LNCAP (cell line): Measurements from ENCODE around the gene GEMIN7.

Experiments
- TF ChIP-seq, protein P1 (sequence below): fragments of 450-650 bp; IDR thresholded peaks from 2 replicates; pipeline ENCODE4 v1.5.1; 2017; ENCODE audit warnings: mild to moderate bottlenecking

The GEMIN7 gene

GRCh38 chr19:45117167-45117594 lies 38.1 kb downstream of the GEMIN7 start:
- TF ChIP-seq, protein P1, sequence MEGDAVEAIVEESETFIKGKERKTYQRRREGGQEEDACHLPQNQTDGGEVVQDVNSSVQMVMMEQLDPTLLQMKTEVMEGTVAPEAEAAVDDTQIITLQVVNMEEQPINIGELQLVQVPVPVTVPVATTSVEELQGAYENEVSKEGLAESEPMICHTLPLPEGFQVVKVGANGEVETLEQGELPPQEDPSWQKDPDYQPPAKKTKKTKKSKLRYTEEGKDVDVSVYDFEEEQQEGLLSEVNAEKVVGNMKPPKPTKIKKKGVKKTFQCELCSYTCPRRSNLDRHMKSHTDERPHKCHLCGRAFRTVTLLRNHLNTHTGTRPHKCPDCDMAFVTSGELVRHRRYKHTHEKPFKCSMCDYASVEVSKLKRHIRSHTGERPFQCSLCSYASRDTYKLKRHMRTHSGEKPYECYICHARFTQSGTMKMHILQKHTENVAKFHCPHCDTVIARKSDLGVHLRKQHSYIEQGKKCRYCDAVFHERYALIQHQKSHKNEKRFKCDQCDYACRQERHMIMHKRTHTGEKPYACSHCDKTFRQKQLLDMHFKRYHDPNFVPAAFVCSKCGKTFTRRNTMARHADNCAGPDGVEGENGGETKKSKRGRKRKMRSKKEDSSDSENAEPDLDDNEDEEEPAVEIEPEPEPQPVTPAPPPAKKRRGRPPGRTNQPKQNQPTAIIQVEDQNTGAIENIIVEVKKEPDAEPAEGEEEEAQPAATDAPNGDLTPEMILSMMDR = no peak

- TF ChIP-seq, protein P1 = no peak
Measured at GRCh38 chr19:45117671-45118070, 38.6 kb downstream of the GEMIN7 start.

DNA sequence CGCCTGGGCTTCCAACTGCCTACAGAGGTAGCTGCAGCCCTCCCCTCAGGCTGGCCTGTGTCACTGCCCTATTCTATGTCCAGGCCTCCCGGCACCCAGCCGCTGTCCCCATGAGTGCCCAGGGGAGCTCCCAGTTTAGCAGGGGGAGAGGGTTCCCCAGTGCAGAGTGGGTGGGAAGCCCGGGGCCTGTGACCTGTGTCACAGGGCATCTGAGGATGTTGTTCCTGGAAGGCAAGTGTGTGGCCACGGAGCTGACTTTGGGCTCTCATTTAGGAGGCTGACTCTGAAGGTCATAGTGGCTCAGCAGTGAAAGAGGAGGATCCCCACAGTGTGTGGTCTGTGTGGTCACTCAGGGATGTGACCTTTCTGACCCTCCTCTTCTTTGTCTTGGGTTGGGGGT lies 39.0 kb downstream of the GEMIN7 start:
- TF ChIP-seq, protein P1 = no peak

DNA sequence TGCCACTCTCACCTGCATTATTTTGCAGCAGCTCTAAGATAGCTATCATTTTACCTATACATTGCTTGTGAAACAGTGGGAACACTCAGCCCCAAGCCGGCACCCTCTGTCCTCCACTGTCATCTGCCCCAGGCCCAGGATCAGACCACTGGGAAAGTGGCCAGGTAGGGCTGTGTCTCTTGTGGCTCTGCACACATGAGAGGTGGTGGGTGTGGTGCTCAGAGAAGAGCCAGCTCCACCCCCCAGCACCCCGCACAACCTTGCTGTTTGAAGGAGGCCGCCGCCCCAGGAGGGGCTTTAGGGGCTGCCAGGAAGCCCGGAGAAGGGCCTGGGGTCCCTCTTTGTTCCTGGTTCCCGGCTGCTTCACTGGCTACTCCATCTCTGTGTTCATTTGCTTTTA lies 40.5 kb downstream of the GEMIN7 start:
- TF ChIP-seq, protein P1 = no peak

DNA sequence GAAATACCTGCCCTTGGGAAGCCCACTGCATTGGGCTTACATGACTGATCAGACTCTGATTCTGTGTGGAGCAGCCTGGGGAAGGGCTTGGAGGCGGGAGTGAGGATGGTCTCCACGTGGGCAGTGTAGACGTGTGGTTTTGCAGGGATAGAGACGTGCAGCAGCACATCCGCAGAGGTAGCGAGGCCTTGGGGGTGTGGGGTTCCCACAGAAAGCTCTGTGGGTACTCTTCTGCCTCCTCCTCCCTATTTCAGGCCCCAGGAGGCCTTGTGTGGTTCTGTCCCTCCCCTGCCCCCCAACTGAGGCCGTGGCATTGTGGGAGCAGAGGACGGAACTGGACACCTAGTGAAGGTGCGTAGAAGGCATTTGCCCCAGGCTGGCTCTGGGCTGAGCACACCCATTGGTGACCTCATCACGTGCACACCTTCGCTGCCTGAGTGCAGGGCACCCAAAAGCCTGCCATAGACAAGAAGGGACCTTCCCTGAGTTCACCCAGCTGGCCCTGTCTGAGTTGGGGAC lies 42.8 kb downstream of the GEMIN7 start:
- TF ChIP-seq, protein P1 = no peak

DNA sequence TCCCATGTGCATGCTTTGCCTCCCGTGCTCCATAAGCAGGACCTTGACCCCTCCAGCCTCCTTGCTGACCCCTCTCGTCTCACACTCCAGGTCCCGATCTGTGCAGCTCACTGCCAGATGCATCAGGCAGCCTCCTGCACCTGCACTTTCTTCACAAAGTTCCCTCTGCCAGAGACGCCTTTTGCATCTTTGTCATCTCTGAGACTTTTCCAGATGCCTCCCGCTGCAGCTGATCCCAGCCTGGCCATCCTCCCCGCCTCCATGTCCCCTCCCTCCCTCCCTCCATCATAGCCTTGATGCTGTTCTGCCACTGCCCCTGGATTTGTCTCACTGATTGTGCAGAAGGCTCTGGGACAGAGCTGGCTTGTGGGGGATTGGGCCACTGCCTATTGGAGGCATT lies 43.8 kb downstream of the GEMIN7 start:
- TF ChIP-seq, protein P1 = no peak

DNA sequence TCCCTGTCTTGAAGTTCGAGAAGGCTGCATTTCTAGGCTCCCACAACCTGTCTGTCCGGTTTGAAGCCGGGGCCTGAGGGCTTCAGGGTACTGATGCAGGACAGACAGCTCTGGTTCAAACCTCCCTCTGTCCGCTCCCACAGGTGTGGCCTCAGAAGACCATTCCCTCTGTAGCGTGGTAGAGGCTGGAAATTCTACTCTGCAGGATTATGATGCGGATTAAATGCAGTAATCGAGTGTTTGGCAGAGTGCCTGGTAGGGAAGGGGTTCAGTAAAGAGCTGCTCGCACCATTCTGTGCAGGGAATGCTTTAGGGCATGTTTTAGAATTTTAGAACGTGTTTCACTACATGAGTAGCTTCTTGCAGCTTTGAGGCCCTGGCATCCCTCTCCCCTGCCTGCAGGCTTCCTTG lies 44.4 kb downstream of the GEMIN7 start:
- TF ChIP-seq, protein P1 = no peak

DNA sequence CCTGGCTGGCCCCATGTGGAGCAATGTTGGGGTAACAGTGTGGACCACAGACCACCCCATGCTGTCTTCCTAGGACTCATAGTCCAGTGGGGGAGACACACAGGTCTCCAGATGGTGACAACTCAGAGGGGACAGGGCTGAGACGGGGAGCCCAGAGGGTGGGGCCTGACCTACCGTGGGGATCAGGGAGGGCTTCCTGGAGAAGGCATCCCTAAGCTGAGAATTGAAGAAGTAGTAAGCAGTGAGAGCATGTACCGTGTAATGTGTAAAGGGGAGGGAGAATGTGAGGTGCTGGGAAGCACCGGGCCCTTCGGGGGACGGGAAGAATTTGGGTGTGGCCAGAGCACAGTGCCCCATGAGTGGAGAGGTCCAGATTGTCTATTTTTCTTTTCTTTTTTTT lies 45.0 kb downstream of the GEMIN7 start:
- TF ChIP-seq, protein P1 = no peak
